ENCODE results near the gene PMPCA. TPM values are rescaled to one million over a fixed set of nuclear protein-coding genes. Genes with fewer than 3 reads are reported as not detected.

PMPCA gene
- total and polyA plus RNA-seq, 2 of the 13 experiments (the other 11 are each of a cell fraction or from before 2014, with no cell fraction given) = 70.2 to 88.4 TPM

DNA sequence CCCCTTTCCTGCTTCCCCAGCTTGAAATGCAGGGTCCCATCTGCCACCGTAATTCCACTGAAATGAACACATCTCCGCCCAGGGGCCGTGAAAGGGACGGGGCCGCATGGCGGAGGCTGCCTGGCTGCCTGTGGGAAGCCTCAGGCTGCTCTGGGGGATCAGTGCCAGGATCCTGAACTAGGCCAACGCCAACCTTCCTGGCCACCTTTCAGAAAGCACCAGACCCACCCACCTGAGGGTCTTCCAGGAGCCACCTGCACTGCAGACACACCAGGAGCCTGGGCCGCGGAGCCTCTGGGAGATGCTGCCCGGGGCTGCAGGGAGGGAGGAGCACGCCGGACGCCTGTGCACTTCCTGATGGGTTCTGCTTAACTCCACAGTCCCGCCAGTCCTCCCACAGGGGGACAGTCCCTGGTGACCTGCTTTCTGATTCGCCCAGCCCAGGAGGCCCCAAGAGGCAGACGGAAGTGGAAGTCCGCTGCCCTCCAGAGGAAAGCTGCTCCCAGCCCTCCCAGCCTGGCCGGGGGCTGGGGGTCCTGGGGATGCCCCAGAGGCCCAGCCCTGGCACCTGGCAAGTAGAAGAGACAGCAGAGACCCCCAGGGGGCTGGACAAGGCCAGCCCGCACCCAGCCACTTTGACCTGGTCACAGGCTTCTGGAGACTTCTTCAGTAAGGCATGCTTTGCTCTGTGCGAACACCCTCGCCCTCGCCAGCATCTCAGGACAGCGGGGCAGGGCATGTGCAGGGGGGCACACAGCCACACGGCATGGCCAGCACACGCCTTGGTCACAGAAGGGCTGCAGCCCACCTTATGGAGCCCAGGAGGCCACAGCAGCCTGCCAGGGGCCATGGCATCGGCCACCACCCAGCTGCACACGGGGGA is 36.9 kb upstream of the PMPCA start, which contains the start of gene CARD9 (continued):
- TF ChIP-seq ZFP91 (CRISPR knock-in tag; IDR thresholded peaks at IDR 0.05; ENCODE audit: borderline replicate concordance) (peak; percentile 29; the same call in 1 of the 2 replicates), SIX1 (CRISPR knock-in tag; IDR thresholded peaks at IDR 0.05; ENCODE audit: borderline replicate concordance) (no peak), ZBTB1 (CRISPR knock-in tag; IDR thresholded peaks at IDR 0.05; ENCODE audit: borderline replicate concordance) (no peak), ZMYM2 (CRISPR knock-in tag; IDR thresholded peaks at IDR 0.05) (no peak), ARID2 (CRISPR knock-in tag; IDR thresholded peaks at IDR 0.05; ENCODE audit: borderline replicate concordance) (no peak), ZNF775 (CRISPR knock-in tag; IDR thresholded peaks at IDR 0.05; ENCODE audit: borderline replicate concordance) (no peak), ZSCAN22 (CRISPR knock-in tag; IDR thresholded peaks at IDR 0.05) (no peak), MBNL3 (CRISPR knock-in tag; conservative IDR thresholded peaks at IDR 0.05) (no peak), ZNF850 (CRISPR knock-in tag; conservative IDR thresholded peaks at IDR 0.05) (no peak), ZNF251 (CRISPR knock-in tag; IDR thresholded peaks at IDR 0.05) (no peak), NPAS2 (CRISPR knock-in tag; IDR thresholded peaks at IDR 0.05; ENCODE audit: borderline replicate concordance) (no peak), ZXDC (CRISPR knock-in tag; IDR thresholded peaks at IDR 0.05) (no peak), BCLAF1 (IDR thresholded peaks at IDR 0.05) (no peak), PAWR (CRISPR knock-in tag; IDR thresholded peaks at IDR 0.05; ENCODE audit: borderline replicate concordance) (no peak), EP300 (IDR thresholded peaks at IDR 0.05; ENCODE audit: low read depth in 2 of 2, low read length in 2 of 2) (no peak), EP300 (CRISPR knock-in tag; IDR thresholded peaks at IDR 0.05; ENCODE audit: borderline replicate concordance) (no peak), IKZF1 (IDR thresholded peaks at IDR 0.05) (no peak), ZFX (CRISPR knock-in tag; IDR thresholded peaks at IDR 0.05; ENCODE audit: low read depth) (peak; percentile 41; the same call in 1 of the 2 replicates), NFE2L2 (IDR thresholded peaks at IDR 0.05; ENCODE audit: low read length) (no peak), NR3C1 (CRISPR knock-in tag; IDR thresholded peaks at IDR 0.05) (no peak)
- TF ChIP-seq, protein P1, sequence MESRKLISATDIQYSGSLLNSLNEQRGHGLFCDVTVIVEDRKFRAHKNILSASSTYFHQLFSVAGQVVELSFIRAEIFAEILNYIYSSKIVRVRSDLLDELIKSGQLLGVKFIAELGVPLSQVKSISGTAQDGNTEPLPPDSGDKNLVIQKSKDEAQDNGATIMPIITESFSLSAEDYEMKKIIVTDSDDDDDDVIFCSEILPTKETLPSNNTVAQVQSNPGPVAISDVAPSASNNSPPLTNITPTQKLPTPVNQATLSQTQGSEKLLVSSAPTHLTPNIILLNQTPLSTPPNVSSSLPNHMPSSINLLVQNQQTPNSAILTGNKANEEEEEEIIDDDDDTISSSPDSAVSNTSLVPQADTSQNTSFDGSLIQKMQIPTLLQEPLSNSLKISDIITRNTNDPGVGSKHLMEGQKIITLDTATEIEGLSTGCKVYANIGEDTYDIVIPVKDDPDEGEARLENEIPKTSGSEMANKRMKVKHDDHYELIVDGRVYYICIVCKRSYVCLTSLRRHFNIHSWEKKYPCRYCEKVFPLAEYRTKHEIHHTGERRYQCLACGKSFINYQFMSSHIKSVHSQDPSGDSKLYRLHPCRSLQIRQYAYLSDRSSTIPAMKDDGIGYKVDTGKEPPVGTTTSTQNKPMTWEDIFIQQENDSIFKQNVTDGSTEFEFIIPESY (CRISPR knock-in tag; IDR thresholded peaks at IDR 0.05) = no peak

Measured in HepG2 (cell line).